GM12892 (cell line): Measurements from ENCODE around the gene TMCO4.

ENCODE experiments used
- DNase-seq: peaks from one replicate; pipeline ENCODE4 v3.0.0; 2011; ENCODE audit not compliant: insufficient read length
- FAIRE-seq: peaks from 2 replicates; lab custom pipeline; 2011; peaks lifted over from hg19 to GRCh38; lab: Jason Lieb, UNC
- POLR2A ChIP-seq: IDR thresholded peaks from 2 replicates; pipeline ENCODE4 v1.6.1; 2011; ENCODE audit warnings: low read depth, low read length, control low read depth
- POLR2AphosphoS5 ChIP-seq: IDR thresholded peaks from 2 replicates; pipeline ENCODE4 v1.6.1; 2011; ENCODE audit warnings: low read depth, low read length, control low read depth
- TAF1 ChIP-seq: IDR thresholded peaks from 2 replicates; pipeline ENCODE4 v1.6.1; 2011; ENCODE audit warnings: low read depth, mild to moderate bottlenecking, control low read depth, low read length, borderline replicate concordance

The TMCO4 gene

DNA sequence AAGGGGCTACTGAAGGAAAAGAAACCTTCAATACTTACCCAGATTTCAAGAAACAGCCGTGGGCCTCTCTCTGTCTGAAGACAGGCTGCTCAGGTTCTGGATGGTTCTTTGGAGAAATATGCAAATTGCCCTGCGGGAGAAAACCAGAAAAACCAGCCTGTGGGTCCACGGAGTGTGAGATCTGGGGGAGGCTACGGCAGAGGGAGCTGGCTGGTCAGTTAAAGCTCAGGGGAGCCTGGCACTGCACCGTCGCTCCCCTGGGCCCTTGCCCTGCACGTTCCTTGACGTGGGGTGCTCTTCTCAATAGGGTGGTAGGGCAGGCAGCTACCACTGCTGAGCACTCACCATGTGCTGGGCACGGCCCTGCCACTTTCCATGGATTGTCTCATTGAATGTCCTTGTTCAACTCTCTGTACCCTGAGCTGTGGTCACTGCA, 12.7 kb downstream of the TMCO4 start:
- TF ChIP-seq POLR2A (no peak), POLR2AphosphoS5 (no peak), TAF1 (no peak)
- FAIRE-seq (no peak), DNase-seq (no peak)

DNA sequence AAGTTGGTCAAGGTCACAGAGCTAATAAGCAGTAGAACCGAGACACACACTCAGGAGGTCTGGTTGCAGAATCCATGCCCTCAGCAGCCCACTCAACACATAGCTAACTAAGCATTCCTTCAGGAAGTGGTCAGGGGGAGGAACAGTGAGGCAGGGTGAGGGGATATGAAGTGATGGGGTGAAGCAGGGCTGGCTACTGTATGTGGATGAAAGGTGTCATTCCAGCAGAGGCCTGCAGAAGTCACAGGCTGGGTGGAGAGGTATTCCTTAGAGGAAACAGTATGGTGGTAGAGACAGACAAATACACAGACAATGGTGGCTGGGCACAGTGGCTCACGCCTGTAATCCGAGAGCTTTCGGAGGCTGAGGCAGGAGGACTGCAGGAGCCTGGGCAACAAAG, 14.1 kb downstream of the TMCO4 start:
- no peak for DNase-seq
- no peak for FAIRE-seq
- TF ChIP-seq TAF1 = no peak
- TF ChIP-seq POLR2AphosphoS5 = no peak

DNA sequence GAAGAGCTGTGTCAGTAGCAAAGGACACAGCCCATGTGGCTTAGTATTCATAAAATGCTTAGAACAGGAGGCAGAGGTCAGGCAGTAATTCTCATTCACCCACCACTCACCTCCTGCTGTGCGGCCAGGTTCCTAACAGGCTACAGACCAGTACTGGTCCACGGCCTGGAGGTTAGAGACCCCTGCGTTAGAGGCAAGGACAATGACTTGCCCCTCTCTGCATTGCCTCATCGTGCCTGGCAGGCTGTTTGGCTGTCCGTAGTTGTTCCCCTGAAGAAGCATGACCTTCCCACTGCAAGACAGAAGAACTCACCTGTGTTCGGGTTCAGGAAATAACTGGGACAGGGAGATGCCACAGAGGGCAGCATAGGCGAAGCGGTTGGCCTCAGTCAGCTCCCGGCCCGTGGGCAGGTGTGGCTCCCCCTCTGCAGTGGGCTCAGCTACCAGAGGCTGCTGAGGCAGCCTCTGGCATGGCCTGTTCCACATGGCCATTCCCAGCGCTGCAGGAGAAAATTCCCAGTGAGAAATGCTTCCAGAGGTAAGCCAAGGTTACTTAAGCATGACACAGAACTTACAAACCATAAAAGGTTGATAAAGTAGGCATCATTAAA, 19.3 kb downstream of the TMCO4 start:
- TF ChIP-seq POLR2A (no peak), TAF1 (no peak), POLR2AphosphoS5 (no peak)
- no peak for DNase-seq
- no peak for FAIRE-seq

DNA sequence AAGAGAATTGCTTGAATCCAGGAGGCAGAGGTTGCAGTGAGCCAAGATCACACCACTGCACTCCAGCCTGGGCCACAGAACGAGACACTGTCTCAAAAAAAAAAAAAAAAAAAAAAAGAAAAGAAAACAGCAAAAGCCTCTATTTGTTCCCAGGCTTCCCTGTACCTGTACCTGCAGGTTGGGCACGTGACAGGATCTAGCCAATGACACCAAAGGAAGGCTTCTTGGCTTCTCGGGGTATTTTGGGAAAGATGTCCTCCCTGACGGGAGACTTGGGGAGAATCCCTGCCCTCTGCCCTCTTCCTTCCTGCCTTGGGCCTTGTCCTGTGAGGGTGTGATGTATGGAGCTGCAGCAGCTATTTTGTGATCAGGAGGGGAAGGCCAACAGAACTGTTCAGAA, 22.8 kb downstream of the TMCO4 start:
- DNase-seq (no peak), FAIRE-seq (no peak)
- no peak for TF ChIP-seq TAF1
- no peak for TF ChIP-seq POLR2A
- TF ChIP-seq POLR2AphosphoS5 = no peak

DNA sequence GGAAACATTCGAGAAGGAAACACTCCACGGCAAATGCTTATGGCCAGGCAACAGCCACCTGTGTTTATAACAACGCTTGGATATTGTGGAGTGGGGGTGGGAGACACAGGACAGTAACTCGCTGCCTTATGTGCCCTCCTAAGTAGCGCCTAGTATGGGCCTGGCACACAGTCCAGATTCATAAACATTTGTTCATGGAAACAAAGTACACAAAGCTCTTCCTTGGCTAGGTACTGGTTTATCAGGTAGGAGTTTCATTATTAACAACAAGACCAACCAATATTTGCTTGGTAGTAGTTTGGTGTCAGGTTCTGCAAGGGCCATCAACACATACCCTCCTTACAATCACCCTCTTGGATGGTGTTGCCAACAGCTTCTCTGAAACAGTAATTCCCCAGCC, 23.4 kb downstream of the TMCO4 start:
- DNase-seq (no peak), FAIRE-seq (no peak)
- TF ChIP-seq POLR2AphosphoS5 (no peak), TAF1 (no peak), POLR2A (no peak)

DNA sequence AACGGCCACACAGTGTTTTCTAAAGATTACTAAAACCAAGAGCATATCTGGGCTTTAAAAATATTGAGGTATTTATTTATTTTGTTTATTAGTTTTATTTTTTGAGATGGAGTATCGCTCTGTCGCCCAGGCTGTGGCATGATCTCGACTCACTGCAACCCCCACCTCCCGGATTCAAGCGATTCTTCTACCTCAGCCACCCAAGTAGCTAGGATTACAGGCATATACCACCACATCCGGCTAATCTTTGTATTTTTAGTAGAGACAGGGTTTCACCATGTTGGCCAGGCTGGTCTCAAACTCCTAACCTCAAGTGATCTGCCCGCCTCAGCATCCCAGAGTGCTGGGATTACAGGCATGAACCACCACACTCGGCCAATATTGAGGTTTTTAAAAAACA, 23.9 kb downstream of the TMCO4 start:
- FAIRE-seq = no peak
- no peak for DNase-seq
- TF ChIP-seq POLR2AphosphoS5 = no peak
- TF ChIP-seq TAF1 = no peak
- no peak for TF ChIP-seq POLR2A

DNA sequence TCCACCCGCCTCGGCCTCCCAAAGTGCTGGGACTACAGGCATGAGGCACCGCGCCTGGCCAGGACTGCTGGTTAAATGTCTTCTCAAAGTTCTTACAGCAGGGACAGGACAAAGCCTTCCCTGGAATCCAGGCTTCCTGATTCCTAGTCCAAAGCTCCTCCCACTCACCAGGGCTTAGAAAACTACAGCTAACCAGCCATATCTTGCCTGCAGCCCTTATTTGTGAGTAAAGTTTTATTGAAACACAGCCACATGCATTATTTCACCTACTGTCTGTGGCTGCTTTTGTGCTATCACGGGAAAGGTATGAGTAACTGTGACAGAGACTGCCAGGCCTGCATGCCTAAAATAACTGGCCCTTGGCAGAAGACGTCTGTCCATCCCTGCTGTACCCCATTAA, 24.4 kb downstream of the TMCO4 start:
- DNase-seq = no peak
- no peak for TF ChIP-seq POLR2AphosphoS5
- no peak for TF ChIP-seq TAF1
- TF ChIP-seq POLR2A = no peak
- FAIRE-seq = no peak

DNA sequence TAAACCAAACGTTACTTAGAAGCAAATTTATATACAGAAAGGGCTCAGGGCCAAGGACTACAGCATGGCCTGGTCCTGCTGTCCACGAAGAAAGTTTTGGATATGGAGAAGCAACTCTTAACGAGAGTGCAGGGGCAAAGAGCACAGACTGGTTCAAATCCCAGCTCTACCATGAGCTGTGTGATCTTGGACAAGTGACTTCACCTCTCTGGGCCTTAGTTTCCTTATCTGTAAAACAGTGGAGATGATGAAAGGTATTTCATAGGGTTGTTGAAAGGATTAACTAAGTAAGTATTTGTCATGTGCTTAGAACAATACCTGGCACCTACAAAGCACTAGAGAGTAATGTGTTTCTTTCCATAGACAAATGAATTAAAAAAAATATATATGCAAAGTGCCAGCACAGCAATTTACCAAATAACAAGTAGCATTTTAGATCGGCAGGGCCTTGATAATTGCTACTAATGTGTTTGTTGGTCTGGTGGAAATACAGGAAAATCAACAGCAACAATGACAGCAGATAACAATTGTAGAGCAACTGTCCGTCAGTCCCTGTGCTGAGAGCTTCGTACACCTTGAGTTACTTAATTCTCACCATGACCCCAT, 25.4 kb downstream of the TMCO4 start:
- TF ChIP-seq POLR2A = no peak
- TF ChIP-seq TAF1 = no peak
- no peak for TF ChIP-seq POLR2AphosphoS5
- DNase-seq = no peak
- FAIRE-seq = no peak

DNA sequence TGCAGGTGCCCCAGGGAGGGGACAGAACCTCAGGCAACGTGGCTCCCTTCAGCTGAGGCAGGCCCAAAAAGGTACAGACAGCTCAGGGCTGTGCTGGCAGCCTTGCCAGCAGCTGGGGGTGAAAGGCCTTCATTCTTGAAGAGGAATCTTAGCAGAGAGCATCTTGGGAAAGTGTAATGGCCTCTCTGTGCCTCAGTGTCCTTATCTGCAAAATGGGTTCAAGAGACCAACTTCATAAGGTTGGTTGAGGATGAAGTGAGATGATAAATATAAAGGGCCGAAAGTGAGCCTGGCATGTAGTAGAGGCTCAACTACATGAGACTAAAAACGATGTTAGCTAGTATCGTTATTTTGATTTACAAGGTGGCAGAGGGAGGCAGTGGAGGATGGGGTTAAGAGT, 26.2 kb downstream of the TMCO4 start:
- no peak for FAIRE-seq

DNA sequence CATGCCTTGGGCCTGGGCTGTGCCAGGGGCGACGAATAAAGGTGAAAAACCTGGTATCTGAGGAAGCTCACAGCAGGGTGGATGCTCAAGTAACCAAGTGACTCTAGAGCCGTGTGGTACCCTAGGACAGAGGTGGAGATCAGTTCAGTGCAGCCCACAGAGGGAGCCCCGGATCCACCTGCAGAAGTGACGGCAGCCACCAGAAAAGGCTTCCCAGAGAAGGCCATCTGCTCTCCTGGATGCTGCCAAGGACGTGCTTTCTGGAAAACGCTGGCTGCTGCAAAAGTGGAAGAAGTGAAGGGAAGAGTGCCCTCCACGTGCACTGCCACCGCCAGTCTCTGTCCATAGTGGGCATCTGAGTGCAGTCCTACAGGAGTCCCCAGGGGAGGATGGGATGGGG, 27.7 kb downstream of the TMCO4 start:
- DNase-seq = no peak
- FAIRE-seq = no peak
- TF ChIP-seq TAF1 = no peak

More for the DNA sequence above, 26.2 kb downstream of the TMCO4 start:
- TF ChIP-seq POLR2A (no peak), TAF1 (no peak), POLR2AphosphoS5 (no peak)
- DNase-seq = no peak

DNA sequence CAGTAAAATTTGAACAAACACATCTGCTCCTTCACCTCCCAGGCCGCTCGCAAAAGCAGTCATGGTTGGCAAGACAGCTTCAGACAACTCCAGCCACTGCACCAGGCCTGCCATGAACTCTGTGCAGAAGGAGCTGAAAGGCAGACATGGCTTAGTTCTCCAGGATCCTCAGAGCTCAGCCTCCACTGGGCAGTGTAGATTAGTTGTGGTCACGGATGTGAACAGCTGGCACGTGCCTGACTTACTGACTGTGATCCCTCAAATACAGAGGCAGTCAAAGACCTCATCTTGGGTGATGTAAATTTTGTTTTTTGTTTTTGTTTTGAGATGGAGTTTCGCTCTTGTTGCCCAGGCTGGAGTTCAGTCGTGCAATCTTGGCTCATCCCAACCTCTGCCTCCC, 28.4 kb downstream of the TMCO4 start:
- no peak for FAIRE-seq
- DNase-seq = no peak
- TF ChIP-seq TAF1 = no peak
- TF ChIP-seq POLR2A = no peak
- no peak for TF ChIP-seq POLR2AphosphoS5

DNA sequence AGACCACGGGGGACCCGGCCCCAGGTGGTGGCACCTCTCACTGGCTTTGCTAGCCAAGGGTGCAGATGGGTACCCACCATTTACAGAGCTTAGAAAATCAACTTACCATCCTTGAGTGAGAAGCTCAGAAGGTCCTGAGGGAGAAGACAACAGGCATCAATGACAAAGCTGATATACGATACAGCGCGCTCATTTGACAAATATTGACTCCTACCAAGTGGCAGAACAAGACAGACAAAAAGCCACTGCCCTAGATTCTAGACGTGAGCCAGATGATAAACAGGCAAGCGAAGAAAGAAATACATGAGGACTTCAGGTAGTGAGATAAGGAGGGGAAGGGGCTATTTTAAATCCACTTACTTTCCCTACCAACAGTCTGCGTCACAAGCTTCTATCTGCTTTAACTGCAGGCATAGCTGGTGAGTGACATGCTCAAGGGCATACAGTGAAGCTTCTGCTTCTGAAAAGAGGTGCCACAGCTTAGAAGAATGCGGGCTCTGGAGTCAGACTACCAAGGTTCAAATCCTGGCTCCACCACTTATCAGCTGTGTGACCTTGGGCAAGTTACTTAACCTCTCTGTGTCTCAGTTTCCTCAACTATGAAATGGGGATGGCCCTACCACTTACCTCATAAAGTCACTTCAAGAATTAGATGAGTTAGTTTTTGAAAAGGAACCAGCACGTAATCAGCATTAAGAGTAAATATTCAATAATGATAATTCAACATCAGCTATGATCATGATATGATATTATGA, 29.1 kb downstream of the TMCO4 start:
- TF ChIP-seq POLR2A (no peak), TAF1 (no peak), POLR2AphosphoS5 (no peak)
- no peak for FAIRE-seq
- DNase-seq = no peak
